HepG2 (cell line): ENCODE results near the gene CREG2. TPM values are rescaled to one million over a fixed set of nuclear protein-coding genes. Genes with fewer than 3 reads are reported as not detected.
A peak's percentile ranks its signal among the peaks of the same experiment; 100 is the strongest.

Source experiments
- ADNP ChIP-seq: sonication (generic); formaldehyde crosslinking; IDR thresholded peaks from 2 replicates; pipeline ENCODE4 v1.4.0; 2020; ENCODE audit warnings: missing genetic modification reagents
- CBX1 ChIP-seq: IDR thresholded peaks from one replicate; pipeline ENCODE4 v1.6.1; 2016; ENCODE audit warnings: antibody characterized with exemption, low read depth
- FOXM1 ChIP-seq: sonication (generic); formaldehyde crosslinking; IDR thresholded peaks from 2 replicates; pipeline ENCODE4 v1.5.0; 2020; ENCODE audit warnings: missing genetic modification reagents
- GTF2F1 ChIP-seq: fragments of 150-350 bp; IDR thresholded peaks from 2 replicates; pipeline ENCODE4 v1.6.1; 2014; ENCODE audit warnings: low read length
- HDAC2 ChIP-seq: sonication (generic); formaldehyde crosslinking; IDR thresholded peaks from 2 replicates; pipeline ENCODE4 v1.4.0; 2020; ENCODE audit warnings: missing genetic modification reagents
- RCOR2 ChIP-seq: IDR thresholded peaks from 2 replicates; pipeline ENCODE4 v1.6.1; 2016; ENCODE audit warnings: missing biosample characterization, missing genetic modification reagents
- U2AF1 ChIP-seq: fragments of 200-400 bp; formaldehyde crosslinking; optimal IDR thresholded peaks from 2 replicates; pipeline ENCODE3; 2017; ENCODE audit warnings: mild to moderate bottlenecking, low read depth, low read length
- ZBTB21 ChIP-seq: sonication (generic); formaldehyde crosslinking; IDR thresholded peaks from 2 replicates; pipeline ENCODE4 v1.4.0; 2020; ENCODE audit warnings: missing genetic modification reagents
- ZMYM3 ChIP-seq: sonication (generic); formaldehyde crosslinking; IDR thresholded peaks from 2 replicates; pipeline ENCODE4 v1.5.1; 2020; ENCODE audit warnings: mild to moderate bottlenecking, missing genetic modification reagents
- ZNF17 ChIP-seq: sonication (generic); formaldehyde crosslinking; IDR thresholded peaks from 2 replicates; pipeline ENCODE4 v1.5.0; 2020; ENCODE audit warnings: mild to moderate bottlenecking, missing genetic modification reagents
- ZNF629 ChIP-seq: sonication (generic); formaldehyde crosslinking; conservative IDR thresholded peaks from 2 replicates; pipeline ENCODE4 v1.5.0; 2020; ENCODE audit warnings: missing genetic modification reagents
- ZNF749 ChIP-seq: sonication (generic); formaldehyde crosslinking; IDR thresholded peaks from 2 replicates; pipeline ENCODE4 v1.8.0; 2022; ENCODE audit warnings: mild to moderate bottlenecking, missing genetic modification reagents, moderate library complexity, borderline replicate concordance
- polyA plus RNA-seq, 8 experiments: library from polyadenylated mRNA; depleted of rRNA in 3 of 8; stranded (reverse) in 7 of 8; unstranded in 1 of 8; fragments of >200 nt; fragmentation: Illumina TruSeq in 4 of 8; extraction: Trizol in 4 of 8; gene quantifications; 2 replicates each; pipeline versions ENCODE4 v1.2.1 to v1.2.3, GENCODE V29; 2011 to 2016; ENCODE audit warnings: low read depth in 4 of 8, missing spikeins in 1 of 8, mixed read lengths in 1 of 8; ENCODE audit not compliant: insufficient read depth in 1 of 8
- total RNA-seq, 5 experiments: library from RNA; depleted of rRNA; stranded (reverse); fragments of >200 nt; fragmentation: Illumina TruSeq; extraction: Trizol; gene quantifications; 2 replicates each; pipeline ENCODE4 v1.2.3, GENCODE V29; 2016; ENCODE audit warnings: low read depth in 1 of 5
- TF ChIP-seq, protein P1 (sequence below): sonication (generic); formaldehyde crosslinking; IDR thresholded peaks from 2 replicates; pipeline ENCODE4 v1.5.0; 2020; ENCODE audit warnings: missing genetic modification reagents
- TF ChIP-seq, protein P2 (sequence below): sonication (generic); formaldehyde crosslinking; IDR thresholded peaks from 2 replicates; pipeline ENCODE4 v1.5.0; 2020; ENCODE audit warnings: mild to moderate bottlenecking, missing genetic modification reagents
- TF ChIP-seq, protein P3 (sequence below): sonication (generic); formaldehyde crosslinking; IDR thresholded peaks from 2 replicates; pipeline ENCODE4 v1.8.0; 2022; ENCODE audit warnings: mild to moderate bottlenecking, missing genetic modification reagents; ENCODE audit not compliant: insufficient replicate concordance
- TF ChIP-seq, protein P4 (sequence below): sonication (generic); formaldehyde crosslinking; IDR thresholded peaks from 2 replicates; pipeline ENCODE4 v1.9.0; 2021; ENCODE audit warnings: missing genetic modification reagents, borderline replicate concordance
- TF ChIP-seq, protein P5 (sequence below): sonication (generic); formaldehyde crosslinking; IDR thresholded peaks from 2 replicates; pipeline ENCODE4 v1.4.0; 2020; ENCODE audit warnings: low read depth, mild to moderate bottlenecking, missing genetic modification reagents

CREG2 gene
- total and polyA plus RNA-seq, 2 of the 13 experiments (the other 11 are each of a cell fraction or from before 2014, with no cell fraction given): 0.18 to 0.26 TPM

DNA sequence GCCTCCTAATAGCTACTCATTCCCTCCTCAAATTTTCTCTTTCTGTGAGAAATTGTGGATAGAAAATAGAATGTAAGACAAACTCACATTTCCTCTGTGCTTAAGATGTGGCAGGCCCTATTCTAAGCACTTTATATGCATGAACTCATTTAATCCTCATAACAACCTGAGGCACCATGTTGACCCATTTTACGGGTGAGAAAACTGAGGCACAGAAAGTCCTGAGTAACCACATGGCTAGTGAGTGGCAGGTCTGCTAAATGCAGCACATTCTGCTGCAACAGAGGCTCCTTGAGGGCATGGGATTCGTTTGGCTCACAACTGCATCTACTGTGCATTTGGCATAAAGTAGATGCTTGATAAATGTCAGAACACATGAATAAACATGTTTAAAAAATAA lies 56.1 kb downstream of the CREG2 start (continued):
- TF ChIP-seq, protein P1, sequence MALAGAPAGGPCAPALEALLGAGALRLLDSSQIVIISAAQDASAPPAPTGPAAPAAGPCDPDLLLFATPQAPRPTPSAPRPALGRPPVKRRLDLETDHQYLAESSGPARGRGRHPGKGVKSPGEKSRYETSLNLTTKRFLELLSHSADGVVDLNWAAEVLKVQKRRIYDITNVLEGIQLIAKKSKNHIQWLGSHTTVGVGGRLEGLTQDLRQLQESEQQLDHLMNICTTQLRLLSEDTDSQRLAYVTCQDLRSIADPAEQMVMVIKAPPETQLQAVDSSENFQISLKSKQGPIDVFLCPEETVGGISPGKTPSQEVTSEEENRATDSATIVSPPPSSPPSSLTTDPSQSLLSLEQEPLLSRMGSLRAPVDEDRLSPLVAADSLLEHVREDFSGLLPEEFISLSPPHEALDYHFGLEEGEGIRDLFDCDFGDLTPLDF: no peak
- TF ChIP-seq, protein P2, sequence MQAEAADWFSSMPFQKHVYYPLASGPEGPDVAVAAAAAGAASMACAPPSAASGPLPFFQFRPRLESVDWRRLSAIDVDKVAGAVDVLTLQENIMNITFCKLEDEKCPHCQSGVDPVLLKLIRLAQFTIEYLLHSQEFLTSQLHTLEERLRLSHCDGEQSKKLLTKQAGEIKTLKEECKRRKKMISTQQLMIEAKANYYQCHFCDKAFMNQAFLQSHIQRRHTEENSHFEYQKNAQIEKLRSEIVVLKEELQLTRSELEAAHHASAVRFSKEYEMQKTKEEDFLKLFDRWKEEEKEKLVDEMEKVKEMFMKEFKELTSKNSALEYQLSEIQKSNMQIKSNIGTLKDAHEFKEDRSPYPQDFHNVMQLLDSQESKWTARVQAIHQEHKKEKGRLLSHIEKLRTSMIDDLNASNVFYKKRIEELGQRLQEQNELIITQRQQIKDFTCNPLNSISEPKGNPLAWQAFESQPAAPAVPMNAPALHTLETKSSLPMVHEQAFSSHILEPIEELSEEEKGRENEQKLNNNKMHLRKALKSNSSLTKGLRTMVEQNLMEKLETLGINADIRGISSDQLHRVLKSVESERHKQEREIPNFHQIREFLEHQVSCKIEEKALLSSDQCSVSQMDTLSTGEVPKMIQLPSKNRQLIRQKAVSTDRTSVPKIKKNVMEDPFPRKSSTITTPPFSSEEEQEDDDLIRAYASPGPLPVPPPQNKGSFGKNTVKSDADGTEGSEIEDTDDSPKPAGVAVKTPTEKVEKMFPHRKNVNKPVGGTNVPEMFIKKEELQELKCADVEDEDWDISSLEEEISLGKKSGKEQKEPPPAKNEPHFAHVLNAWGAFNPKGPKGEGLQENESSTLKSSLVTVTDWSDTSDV: no peak
- TF ChIP-seq ZNF749 (CRISPR knock-in tag) (no peak), ZNF629 (CRISPR knock-in tag) (peak; percentile 99), GTF2F1 (no peak), U2AF1 (no peak), FOXM1 (CRISPR knock-in tag) (no peak), ADNP (peak; percentile 93), ZBTB21 (no peak), HDAC2 (CRISPR knock-in tag) (peak; percentile 33; the same call in 1 of the 2 replicates), ZMYM3 (CRISPR knock-in tag) (peak; percentile 97), RCOR2 (peak; percentile 65; the same call in 1 of the 2 replicates), ZNF17 (CRISPR knock-in tag) (no peak), CBX1 (peak; percentile 20)
- TF ChIP-seq, protein P3, sequence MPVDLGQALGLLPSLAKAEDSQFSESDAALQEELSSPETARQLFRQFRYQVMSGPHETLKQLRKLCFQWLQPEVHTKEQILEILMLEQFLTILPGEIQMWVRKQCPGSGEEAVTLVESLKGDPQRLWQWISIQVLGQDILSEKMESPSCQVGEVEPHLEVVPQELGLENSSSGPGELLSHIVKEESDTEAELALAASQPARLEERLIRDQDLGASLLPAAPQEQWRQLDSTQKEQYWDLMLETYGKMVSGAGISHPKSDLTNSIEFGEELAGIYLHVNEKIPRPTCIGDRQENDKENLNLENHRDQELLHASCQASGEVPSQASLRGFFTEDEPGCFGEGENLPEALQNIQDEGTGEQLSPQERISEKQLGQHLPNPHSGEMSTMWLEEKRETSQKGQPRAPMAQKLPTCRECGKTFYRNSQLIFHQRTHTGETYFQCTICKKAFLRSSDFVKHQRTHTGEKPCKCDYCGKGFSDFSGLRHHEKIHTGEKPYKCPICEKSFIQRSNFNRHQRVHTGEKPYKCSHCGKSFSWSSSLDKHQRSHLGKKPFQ (CRISPR knock-in tag): no peak
- TF ChIP-seq, protein P4, sequence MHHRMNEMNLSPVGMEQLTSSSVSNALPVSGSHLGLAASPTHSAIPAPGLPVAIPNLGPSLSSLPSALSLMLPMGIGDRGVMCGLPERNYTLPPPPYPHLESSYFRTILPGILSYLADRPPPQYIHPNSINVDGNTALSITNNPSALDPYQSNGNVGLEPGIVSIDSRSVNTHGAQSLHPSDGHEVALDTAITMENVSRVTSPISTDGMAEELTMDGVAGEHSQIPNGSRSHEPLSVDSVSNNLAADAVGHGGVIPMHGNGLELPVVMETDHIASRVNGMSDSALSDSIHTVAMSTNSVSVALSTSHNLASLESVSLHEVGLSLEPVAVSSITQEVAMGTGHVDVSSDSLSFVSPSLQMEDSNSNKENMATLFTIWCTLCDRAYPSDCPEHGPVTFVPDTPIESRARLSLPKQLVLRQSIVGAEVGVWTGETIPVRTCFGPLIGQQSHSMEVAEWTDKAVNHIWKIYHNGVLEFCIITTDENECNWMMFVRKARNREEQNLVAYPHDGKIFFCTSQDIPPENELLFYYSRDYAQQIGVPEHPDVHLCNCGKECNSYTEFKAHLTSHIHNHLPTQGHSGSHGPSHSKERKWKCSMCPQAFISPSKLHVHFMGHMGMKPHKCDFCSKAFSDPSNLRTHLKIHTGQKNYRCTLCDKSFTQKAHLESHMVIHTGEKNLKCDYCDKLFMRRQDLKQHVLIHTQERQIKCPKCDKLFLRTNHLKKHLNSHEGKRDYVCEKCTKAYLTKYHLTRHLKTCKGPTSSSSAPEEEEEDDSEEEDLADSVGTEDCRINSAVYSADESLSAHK (CRISPR knock-in tag): no peak
- TF ChIP-seq, protein P5, sequence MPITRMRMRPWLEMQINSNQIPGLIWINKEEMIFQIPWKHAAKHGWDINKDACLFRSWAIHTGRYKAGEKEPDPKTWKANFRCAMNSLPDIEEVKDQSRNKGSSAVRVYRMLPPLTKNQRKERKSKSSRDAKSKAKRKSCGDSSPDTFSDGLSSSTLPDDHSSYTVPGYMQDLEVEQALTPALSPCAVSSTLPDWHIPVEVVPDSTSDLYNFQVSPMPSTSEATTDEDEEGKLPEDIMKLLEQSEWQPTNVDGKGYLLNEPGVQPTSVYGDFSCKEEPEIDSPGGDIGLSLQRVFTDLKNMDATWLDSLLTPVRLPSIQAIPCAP (CRISPR knock-in tag): no peak
